GM21528 (cell line): ENCODE data around the gene SPDL1.

ENCODE experiments used
- ATAC-seq: cut with Tn5 transposase; IDR thresholded peaks from one replicate; pipeline ENCODE4 v1.9.1; 2021; ENCODE audit warnings: mild to moderate bottlenecking, moderate library complexity; ENCODE audit not compliant: unreplicated experiment, low FRiP score

The SPDL1 gene

DNA sequence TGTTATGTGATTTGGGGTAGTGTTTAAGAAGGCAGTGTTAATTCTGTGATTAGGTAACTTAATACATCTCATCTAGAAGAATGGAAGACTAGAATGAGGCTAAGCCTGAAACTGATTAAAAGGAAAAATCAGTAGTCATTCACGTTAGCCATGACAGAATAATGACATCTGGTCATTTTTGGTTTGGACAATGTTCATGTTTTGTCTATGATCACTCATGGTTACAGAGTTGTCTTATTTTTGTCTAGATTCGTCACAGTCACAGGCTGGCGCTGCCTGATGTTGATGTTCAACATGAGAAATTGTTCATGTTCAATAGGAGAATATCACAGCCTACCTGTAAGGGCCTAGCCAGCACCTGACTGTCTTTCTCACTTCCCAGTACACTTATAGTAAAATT is 44.0 kb downstream of the SPDL1 start:
- ATAC-seq, result no peak

DNA sequence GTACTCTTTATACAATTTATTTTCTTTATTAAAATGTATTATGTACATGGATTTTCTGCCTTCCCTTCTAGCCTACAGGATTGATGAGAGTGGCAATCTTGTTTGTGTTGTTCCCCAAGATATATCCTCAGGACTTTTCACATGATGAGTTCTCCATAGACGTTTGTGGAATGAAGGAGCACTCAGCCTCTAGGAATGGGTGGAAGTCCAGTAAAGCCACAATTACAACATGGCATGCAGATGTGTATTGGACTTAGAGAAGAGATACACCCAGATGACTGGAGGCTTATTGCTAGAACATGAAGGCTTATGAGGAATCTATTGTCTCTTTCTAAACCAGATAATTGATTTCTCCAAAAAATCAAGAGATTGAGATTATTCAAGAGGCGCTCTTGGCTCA is 45.3 kb downstream of the SPDL1 start:
- no peak for ATAC-seq

DNA sequence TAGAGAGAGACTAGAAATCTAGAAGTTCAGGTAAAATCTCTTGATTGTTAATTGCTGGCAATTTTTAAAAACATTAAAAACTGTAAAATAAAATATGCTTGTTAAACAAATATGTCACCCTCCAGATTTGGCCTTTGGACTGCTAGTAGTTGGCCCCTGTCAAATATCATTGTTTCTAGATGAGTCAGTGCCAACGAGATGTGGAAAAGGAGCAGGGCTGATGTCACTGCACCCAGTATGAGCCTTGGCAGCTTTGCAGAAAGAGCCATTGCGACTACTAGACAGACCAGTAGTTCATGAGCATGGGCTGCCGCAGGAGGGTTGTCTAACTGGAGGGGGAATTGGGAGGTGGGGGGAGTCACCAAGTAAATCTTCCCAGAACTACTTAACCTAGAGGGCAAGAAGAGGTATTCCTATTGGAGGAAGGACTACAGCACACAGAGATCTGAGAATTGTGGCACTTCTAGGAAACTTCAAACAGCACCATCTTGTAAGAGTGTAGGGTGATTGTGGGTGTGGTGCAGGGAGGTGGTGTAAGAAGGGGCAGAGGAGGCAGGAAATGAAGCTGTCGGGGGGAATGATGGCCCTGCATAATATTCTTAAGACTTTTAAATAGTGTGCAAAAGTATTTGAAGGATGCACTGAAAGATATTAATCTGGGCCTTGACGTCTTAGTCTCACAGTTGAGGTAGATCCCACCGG is 46.4 kb downstream of the SPDL1 start:
- no peak for ATAC-seq

DNA sequence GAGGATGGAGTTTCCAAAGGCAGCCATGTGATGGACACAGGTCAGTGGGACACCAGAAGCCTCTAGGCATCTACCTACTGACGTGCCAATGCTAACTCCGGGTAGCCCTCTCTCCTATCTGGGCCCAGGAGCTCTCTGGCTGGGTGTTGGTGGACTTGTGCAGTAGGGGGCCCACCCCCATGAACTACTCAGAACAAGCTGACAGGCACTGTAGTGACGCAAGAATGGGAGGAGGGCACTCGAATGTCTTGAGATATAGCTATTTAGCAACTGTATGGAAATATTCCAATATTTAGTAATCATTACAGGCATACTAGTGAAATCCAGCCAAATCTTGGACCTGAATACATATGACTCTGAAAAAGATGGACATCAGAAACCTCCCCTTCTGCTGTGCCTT is 47.8 kb downstream of the SPDL1 start:
- no peak for ATAC-seq

DNA sequence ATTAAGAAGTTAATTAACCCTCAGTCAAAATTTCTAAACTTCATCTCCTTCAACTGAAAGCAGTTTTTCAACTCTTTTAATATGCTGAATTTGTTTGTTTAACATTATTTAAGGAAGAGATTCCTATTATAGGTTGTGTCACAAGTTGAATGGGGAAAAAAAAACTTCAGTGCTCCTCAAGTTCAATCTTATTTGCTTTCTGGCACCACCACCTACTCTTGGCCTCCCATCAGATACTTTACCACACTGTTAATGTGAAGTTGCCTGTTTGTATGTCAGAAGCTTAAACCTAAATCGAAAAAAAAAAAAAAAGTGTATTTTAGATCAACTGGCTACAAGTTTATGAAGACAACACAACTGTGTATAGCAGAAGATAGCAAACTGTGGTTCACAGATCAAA is 49.4 kb downstream of the SPDL1 start:
- ATAC-seq, result no peak

DNA sequence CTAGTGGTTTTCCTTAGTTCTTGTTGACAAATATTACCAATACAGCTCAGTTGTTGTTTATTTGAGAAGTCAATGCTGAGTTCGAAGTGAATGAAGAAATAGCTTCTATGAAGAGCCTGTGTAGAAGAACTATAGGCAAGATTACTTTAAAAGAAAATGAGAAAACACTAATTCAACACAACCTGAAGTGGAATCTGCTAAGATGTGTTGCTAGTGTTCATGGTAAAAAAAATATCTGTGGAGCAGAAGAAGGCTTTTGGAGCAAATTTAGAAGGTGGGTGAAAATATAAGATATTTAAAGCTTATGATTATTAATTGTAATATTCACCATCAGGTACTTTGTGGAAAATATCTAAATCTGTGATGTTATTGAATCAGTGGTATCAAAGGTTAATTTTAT is 51.0 kb downstream of the SPDL1 start:
- no peak for ATAC-seq

DNA sequence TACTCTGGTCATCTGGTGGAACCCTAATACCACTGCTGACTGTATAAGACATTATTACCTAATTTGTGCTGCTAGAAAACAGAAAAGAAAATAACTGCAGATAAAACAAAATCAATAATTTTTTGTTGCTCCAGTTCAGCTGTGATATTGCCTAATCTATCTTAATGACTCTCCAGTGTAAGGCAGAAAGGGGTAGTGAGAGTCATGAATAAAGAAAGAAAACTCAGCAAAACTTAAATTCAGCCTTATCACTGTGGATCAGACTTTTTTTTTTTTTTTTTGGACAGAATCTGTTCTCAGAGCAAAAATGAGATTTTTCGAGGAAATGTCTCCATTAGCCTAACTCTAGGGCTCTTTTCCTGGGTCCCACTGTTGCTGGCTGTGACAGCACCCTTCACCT is 52.4 kb downstream of the SPDL1 start:
- ATAC-seq, result no peak

DNA sequence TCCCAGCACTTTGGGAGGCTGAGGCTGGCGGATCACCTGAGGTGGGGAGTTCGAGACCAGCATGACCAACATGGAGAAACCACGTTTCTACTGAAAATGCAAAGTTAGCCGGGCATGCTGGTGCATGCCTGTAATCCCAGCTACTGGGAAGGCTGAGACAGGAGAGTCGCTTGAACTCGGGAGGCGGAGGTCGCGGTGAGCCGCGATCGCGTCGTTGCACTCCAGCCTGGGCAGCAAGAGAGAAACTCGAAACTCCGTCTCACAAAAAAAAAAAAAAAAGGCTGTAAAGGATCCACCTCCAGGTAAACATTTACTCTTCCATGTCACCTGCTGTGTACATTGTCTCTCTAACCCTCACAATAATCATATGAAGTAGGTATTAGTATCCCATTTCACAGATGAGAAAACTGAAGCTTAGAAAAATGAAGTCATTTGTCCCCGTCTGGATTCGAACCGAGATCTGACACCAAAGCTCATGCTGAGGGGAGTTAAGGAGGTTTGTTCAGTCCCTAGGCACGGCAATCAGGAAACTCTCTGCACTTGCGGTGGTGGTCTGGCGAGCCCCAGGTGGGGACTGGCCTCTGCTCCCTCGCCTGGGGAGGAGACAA is 53.0 kb downstream of the SPDL1 start:
- ATAC-seq, result no peak

DNA sequence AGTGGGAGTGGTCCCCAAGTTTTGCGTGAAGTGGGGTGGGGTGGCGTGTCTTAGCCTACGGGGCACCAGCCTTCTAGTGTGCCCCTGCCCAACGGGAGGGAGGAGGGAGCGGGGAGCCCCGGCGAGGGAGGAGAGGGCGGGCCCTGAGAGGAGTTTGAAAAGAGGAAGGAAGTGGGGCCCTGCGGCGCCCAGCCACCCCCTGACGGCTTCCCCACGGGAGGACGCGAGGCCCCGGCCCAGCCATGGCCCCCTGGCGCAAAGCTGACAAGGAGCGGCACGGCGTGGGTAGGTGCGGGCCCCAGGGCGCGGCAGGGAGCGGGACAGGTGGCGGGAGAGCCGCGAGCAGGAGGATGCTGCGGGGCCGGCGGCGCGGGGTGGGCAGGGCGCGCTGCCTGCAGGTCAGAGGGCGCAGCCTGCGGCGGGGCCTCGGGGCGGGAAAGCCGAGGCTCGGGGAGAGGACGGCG is 53.5 kb downstream of the SPDL1 start, which contains the start of gene DOCK2:
TSS of gene DOCK2 (plus strand) at position 191 of the 464 bp plus-strand sequence. CDS start at position 243, 52 bp downstream.
- ATAC-seq, result peak; percentile 96

DNA sequence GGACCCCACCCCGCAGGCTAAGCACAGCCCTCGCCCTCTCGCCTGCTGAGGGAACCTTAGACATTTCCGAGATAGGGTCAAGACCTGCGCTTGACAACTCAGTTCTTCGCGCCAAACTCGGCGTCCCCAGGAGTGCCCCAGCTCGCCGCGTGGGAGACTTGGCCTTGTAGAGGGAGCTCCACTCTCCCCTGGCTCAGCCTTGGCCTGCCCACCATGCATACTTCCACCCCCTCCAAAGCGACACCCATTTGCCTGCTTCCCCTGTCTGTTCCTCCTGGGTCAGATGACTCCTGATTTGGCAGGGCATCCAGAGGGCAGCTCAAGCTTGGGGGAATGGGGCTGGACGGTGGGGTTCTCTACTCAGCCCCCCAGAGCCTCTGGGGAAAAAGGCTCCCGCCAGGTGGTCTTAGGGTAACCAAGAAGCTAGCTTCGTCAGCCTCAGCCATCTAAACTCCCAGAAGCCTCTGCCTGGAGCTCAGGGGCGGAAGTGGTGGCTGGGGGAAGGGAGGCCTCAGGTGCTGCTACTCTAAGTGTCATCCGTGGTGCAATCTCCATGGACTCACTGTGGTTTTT is 54.1 kb downstream of the SPDL1 start:
- ATAC-seq, result peak; percentile 61

DNA sequence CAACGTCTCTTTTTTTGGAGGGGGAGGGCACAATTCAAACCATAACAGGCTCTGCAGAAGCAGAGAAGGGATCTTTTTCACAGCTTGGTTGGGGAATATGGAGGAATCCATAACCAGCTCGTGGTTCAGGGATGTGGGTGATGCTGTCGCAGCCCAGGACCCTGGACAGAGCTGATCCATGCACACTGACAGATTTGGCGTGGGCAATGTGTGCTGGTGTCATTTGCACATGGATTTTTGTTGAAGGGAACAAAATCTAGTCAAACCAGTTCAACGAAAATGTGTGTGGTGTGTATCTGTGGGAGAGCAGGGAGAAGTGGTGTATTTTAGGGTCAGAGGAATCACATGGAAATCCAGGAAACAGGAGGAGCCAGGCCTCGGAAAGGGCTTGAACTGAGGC is 57.7 kb downstream of the SPDL1 start:
- no peak for ATAC-seq

DNA sequence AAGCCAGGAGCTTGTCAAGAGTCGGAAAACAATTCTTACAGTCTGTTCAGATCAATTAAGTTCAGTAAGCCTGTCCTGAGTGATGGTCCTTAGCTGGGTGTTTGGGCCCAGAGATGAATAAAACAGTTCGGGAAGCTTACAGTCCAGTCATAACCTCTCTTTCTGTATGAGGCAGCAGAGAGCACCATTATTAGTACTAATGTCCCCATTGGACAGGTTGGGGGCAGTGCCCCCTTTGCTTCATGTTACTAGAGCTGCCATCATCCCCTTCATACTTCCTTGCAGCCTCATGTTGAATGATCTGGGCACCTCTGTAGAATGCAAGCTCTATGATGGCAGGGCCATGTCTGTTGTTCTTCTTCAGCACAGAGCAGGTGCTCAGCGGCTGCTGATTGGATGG is 63.3 kb downstream of the SPDL1 start:
- no peak for ATAC-seq

DNA sequence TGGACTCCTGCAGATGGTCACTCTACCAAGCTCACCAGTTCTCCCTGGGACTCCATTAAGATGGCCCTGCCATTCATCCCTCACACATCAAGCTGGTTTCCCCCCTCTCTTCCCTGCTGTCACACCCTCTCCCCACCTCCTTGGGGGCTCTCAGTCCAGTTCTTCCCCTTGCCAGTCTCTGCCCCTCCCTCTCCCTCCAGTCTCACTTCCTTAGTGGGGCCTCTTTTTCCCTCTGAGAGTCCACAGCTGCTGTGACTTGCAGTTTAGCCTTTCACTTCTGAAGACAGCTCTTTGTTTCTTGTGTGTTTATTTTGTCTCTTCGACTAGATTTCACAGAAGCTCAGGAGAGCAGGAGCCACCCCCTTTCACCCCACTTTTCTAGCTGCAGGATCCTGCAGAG is 64.0 kb downstream of the SPDL1 start:
- ATAC-seq, result peak; percentile 40

DNA sequence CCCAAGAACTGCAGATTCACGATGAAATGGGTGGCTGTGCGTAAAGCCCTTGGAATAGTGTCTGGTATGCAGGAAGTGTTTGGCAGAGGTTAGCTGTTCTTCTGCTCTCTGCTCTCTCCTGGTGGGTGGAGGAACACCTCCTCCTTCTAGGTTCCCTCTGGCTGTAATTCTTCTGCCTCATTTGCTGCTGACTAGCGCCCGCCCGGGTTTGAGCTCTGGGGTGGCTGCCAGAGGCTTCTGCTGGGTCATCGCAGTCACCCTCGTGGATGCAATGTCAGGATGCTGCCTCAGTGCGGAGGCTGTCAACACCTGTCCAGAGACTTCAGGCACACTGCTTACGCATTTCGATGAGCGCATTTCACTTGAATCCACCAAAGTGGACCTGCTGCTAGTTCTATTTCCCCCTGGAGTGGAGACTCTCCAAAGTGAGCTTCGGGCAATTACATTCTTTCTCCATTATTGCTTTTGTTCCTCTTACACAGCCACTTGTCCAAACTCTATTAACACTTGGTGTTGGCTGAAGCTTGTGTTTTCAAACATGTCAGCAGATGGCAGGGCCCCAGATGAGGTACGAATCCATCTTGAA is 65.2 kb downstream of the SPDL1 start:
- ATAC-seq, result no peak

DNA sequence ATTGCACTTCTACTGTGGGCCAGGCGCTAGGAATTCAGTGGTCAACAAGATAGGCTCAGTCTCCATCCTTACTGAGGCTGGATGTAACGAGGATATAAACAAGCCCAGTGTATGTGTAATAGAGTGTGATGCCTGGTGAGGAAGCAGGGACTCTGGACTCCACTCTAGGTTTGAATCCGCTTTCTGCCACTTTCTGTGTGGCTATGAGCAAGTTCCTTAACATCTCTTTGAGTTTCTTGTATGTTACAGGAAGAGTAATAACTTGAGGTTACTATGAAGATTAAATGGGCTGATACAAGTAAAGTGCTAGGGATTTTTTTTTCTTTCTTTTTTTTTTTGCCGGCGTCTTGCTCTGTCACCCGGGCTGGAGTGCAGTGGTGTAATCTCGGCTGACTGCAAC is 65.9 kb downstream of the SPDL1 start:
- no peak for ATAC-seq

DNA sequence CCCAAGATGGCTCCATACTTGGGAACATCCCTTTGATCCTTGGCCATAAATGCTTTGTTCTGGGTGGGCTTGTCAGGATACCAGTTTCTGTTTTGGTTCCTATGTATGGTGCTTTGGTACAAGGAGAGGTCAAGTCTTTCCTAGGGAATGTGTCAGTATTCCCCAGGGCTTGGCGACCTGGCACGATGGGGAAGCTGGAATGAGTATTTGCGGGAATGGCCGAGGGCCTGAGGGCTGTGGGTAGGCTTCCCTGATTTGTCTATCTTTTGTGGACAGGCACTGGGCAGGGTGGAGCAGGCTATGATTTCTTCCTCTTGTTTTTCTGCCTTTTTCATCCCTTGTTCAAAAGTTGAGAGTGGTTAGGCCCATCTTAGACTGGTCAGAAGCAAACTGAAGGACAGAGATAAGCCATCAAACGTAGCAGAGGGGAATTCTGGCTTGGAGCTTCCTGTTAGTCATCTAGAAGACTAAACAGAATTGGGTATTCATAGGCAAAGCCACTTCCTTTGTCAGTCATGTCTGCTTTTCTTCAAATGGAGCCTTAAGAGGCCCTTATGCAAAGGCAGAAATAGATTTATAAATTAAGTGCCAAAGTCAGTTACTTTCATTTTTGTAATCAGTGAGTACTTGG is 67.2 kb downstream of the SPDL1 start:
- ATAC-seq, result peak; percentile 48

DNA sequence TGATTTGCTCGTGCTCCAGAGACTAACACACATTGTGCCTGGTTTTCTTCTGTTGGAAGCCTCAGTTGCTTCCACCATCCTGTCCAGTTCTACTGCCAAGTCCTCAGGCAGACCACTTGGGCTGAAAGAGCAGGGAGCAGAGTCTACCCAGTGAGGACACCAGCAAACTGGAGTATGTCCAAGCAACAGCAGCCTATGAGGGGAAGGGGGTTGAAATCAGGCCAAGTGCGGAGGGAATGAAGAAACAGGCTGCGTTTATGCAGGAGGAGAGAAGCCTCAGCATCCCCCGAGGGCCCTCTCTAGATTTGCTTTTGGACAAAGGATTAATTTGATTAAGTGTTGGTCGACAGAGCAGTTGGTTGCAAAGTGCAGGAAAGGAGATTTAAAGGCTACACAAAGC is 68.0 kb downstream of the SPDL1 start:
- no peak for ATAC-seq

DNA sequence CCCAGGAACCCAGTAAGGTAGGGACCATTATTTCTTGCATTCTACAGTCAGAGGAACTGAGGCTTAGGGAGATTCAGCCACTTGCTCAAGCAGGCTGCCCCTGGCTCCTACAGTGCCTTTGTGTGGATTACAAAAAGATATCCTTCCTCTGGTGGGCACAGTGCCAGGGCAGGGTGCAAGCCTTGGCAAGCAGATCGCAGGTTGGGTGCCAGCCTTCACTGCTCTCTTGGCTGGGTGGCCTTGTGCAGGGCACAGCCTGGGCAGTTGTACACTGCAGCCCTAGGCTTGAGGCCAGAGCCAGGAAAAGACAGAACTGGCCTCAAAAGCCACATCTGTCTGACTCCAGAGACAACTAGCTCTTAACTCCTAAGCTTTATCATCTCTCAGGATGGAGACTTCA is 68.5 kb downstream of the SPDL1 start:
- no peak for ATAC-seq

DNA sequence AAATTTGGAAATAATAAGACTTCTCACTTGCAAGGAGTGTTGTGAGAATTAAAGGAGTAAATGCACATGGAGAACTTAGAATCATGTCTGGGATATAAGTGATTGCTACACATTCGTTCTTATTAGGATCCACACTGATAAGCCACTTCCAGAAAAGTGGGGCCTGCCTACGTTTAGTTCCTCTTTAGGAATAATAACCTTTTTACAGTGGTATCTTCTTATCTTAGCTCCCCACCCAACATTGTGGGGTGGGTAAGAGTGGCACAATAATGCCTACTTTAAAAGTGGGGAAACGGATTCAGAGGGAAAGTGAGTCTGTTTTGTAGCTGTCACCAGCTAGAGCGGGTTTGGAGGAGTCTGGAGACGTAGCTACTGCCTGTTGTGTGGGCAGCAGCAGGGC is 69.5 kb downstream of the SPDL1 start:
- ATAC-seq, result no peak
